Measurements from ENCODE around the gene ADGRG3. TPM values are rescaled to one million over a fixed set of nuclear protein-coding genes. Genes with fewer than 3 reads are reported as not detected.
"Not testable (repeated sequence)": the region's sequence is repeated elsewhere in the genome, so short reads cannot be mapped to it uniquely, and the experiment has no call there.

Gene ADGRG3
- total and polyA plus RNA-seq, 12 donors, result 0.14 to 2.0 (median 0.45) TPM; not detected in 4

DNA sequence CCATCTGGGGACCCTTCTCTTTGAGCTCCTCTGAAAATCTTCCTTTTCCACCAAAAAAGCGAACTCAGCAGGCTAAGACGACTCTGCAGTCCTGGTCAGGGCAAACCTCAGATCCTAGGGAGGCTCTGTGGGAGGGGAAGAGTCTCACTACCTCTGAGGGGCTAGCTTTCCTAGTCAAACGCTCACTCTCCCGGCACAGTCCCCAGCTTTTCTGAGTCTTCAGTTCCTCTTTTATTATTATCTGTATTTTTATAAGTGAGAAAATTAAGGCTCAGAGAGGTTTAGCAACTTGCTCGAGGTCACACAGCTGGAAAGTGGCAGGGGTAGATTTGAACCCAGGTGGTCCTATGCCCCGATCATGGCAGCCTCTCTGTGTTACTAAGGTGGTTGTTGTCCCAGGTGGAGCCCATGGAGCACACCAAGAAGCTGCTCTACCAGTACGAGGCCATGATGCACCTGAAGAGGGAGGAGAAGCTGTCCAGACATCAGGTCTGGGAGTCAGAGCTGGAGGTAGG lies 58.4 kb downstream of the ADGRG3 start:
- H3K4me1 ChIP-seq (replicated peaks in 1 of 2), result no peaks in the 10 kb centered on the region
- 63 to 78% (median 70%) methylated on average over 7 of the region's 7 CpGs for WGBS, 4 donors
- H3K27ac ChIP-seq, result no peak overlapping the region
- intact Hi-C loops (cut with DNase I), result loop anchor here (10.0 kb wide), 1 partner anchor 152 kb away; no protein-coding TSS in a partner anchor
- H3K4me3 ChIP-seq, result no peak overlapping the region
- H3K36me3 ChIP-seq (replicated peaks in 1 of 2), result no peaks in the 10 kb centered on the region
- H3K27me3 ChIP-seq, result no peaks in the 10 kb centered on the region
- TF ChIP-seq, protein P1, sequence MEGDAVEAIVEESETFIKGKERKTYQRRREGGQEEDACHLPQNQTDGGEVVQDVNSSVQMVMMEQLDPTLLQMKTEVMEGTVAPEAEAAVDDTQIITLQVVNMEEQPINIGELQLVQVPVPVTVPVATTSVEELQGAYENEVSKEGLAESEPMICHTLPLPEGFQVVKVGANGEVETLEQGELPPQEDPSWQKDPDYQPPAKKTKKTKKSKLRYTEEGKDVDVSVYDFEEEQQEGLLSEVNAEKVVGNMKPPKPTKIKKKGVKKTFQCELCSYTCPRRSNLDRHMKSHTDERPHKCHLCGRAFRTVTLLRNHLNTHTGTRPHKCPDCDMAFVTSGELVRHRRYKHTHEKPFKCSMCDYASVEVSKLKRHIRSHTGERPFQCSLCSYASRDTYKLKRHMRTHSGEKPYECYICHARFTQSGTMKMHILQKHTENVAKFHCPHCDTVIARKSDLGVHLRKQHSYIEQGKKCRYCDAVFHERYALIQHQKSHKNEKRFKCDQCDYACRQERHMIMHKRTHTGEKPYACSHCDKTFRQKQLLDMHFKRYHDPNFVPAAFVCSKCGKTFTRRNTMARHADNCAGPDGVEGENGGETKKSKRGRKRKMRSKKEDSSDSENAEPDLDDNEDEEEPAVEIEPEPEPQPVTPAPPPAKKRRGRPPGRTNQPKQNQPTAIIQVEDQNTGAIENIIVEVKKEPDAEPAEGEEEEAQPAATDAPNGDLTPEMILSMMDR (IDR thresholded peaks at IDR 0.05), result no peak
- no peak for TF ChIP-seq POLR2A (IDR thresholded peaks at IDR 0.05)
- H3K9me3 ChIP-seq (replicated peaks in 1 of 3), result no peaks in the 10 kb centered on the region
- no peak for DNase-seq

DNA sequence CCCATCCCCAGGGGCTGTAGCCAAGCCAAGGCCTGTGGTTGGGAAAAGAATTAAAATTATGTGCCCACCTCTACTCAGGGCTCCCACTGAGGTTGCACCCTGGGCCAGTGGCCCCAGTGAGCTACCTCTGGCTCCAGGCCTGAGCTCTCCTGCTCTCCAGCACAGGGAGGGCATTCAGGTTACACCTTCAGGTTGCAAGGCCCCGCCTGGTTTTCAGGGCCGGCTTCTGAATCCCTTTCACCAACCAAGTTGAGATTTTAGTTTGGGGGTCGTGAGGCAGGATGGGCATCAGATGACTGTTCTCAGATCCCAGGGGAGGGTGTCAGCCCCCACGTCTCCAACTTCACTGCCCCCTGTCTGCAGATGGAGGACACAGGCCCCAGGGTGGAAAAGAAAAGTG lies 59.5 kb downstream of the ADGRG3 start:
- no peak for DNase-seq
- 68 to 79% (median 71%) methylated on average over 2 to 4 of the region's 4 CpGs for WGBS, 4 donors
- H3K27ac ChIP-seq, result no peak overlapping the region
- H3K4me1 ChIP-seq (replicated peaks in 1 of 2), result no peaks in the 10 kb centered on the region
- no peaks in the 10 kb centered on the region for H3K27me3 ChIP-seq
- intact Hi-C loops (cut with DNase I), result loop anchor here (10.0 kb wide), 1 partner anchor 153 kb away; no protein-coding TSS in a partner anchor
- TF ChIP-seq, protein P1 (IDR thresholded peaks at IDR 0.05), result no peak
- no peak for TF ChIP-seq POLR2A (IDR thresholded peaks at IDR 0.05)
- no peaks in the 10 kb centered on the region for H3K36me3 ChIP-seq (replicated peaks in 1 of 2)
- no peaks in the 10 kb centered on the region for H3K9me3 ChIP-seq (replicated peaks in 1 of 3)
- H3K4me3 ChIP-seq, result no peak overlapping the region

DNA sequence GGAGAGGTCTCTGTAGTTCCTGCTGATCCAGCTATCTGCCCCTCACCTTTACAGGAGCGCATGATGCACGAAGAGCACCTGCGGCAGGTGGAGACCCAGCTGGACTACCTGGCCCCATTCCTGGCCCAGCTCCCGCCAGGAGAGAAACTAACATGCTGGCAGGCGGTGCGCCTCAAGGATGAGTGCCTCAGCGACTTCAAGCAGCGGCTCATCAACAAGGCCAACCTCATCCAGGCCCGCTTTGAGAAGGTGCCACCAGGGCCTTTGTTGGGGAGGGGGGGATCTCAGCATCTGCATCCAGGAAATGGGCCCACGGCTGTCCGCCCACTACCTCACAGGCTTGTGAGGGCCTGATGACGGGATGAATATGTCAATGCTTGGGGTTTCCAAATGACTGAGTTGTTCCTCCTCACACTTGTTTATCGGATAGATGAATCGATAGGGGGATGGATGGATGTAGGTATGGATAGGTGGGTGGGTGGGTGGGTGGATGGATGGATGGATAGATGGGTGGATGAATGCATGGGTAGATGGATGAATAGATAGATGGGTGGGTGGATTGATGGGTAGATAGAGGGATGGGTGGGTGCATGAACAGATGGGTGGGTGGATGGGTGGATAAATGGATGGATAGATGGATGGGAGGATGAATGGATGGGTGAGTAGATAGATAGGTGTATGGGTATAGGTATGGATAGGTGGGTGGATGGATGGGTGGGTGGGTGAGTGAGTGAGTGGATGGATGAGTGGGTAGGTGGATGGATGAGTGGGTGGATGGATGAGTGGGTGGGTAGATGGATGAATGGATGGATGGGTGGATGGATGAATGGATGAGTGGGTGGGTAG lies 60.5 kb downstream of the ADGRG3 start:
- Histone ChIP-seq H3K4me1 (replicated peaks in 1 of 2) (no peaks in the 10 kb centered on the region), H3K27ac (no peak overlapping the region), H3K9me3 (replicated peaks in 1 of 3) (no peaks in the 10 kb centered on the region), H3K36me3 (replicated peaks in 1 of 2) (no peaks in the 10 kb centered on the region), H3K27me3 (no peaks in the 10 kb centered on the region), H3K4me3 (no peak overlapping the region)
- TF ChIP-seq, protein P1 (IDR thresholded peaks at IDR 0.05), result no peak
- no peak for TF ChIP-seq POLR2A (IDR thresholded peaks at IDR 0.05)
- DNase-seq, result no peak
- intact Hi-C loops (cut with DNase I), result loop anchor here (10.0 kb wide), 1 partner anchor 154 kb away; no protein-coding TSS in a partner anchor
- WGBS, 4 donors, result 93 to 98% (median 94%) methylated on average over 9 to 14 of the region's 14 CpGs

DNA sequence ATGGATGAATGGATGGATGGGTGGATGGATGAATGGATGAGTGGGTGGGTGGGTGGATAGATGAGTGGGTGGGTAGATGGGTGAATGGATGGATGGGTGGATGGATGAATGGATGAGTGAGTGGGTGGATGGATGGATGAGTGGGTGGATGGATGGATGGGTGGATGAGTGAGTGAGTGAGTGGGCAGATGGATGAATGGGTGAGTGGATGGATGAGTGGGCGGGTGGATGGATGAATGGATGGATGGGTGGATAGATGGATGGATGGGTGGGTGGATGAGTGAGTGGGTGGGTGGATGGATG lies 61.0 kb downstream of the ADGRG3 start:
- no peak overlapping the region for H3K27ac ChIP-seq
- 72 to 92% (median 81%) methylated on average over 1 of the region's 1 CpG for WGBS, 4 donors
- H3K36me3 ChIP-seq (replicated peaks in 1 of 2), result no peaks in the 10 kb centered on the region
- intact Hi-C loops (cut with DNase I), result loop anchor here (10.0 kb wide), 1 partner anchor 154 kb away; no protein-coding TSS in a partner anchor
- no peak for TF ChIP-seq POLR2A (IDR thresholded peaks at IDR 0.05)
- TF ChIP-seq, protein P1 (IDR thresholded peaks at IDR 0.05), result no peak
- peaks cover 0 to 3% of the 10 kb centered on the region in 2 donors for H3K4me1 ChIP-seq (replicated peaks in 1 of 2)
- no peak for DNase-seq
- H3K4me3 ChIP-seq, result no peak overlapping the region
- no peaks in the 10 kb centered on the region for H3K27me3 ChIP-seq
- no peaks in the 10 kb centered on the region for H3K9me3 ChIP-seq (replicated peaks in 1 of 3)

GRCh38 chr16:57729852-57730251 lies 61.7 kb downstream of the ADGRG3 start:
- DNase-seq; H3K27ac ChIP-seq; H3K4me3 ChIP-seq; H3K4me1 ChIP-seq (replicated peaks in 1 of 2); H3K9me3 ChIP-seq (replicated peaks in 1 of 3); H3K36me3 ChIP-seq (replicated peaks in 1 of 2); H3K27me3 ChIP-seq: not testable (repeated sequence)
- intact Hi-C loops (cut with DNase I), result loop anchor here (10.0 kb wide), 1 partner anchor 155 kb away; no protein-coding TSS in a partner anchor
- WGBS, 4 donors, result 83 to 90% (median 88%) methylated on average over 6 of the region's 6 CpGs

Measured in adrenal gland (tissue), 12 donors.